RWPE1 (cell line): ENCODE measurements around the gene PTPN14.

Experiments used
- CTCF ChIA-PET: fragments of 350-600 bp; sonication (Branson Sonifier 250); formaldehyde crosslinking; extraction: SDS; loops from one replicate; lab custom pipeline; 2021; lab: Yijun Ruan, JAX
- POLR2A ChIA-PET: fragments of 400-600 bp; formaldehyde crosslinking; extraction: SDS; loops from one replicate; lab custom pipeline; 2020; ENCODE audit warnings: antibody characterized with exemption; ENCODE audit not compliant: low non-redundant PET; lab: Yijun Ruan, JAX
- DNase-seq: peaks from one replicate; pipeline ENCODE4 v3.0.0; 2012; ENCODE audit warnings: low spot score
- H3K27ac ChIP-seq: fragments of 450-650 bp; 2 replicates; pipeline ENCODE4 v1.5.1; 2017
- CTCF ChIP-seq: fragments of 450-650 bp; conservative IDR thresholded peaks from 2 replicates; pipeline ENCODE4 v1.5.1; 2017; ENCODE audit warnings: low read depth, mild to moderate bottlenecking

PTPN14 gene

GRCh38 chr1:214466403-214467077, 84.9 kb downstream of the PTPN14 start:
- TF ChIP-seq CTCF = no peak
- ChIA-PET CTCF (no interaction called here), POLR2A (no interaction called here)
- H3K27ac ChIP-seq = no peak overlapping the region
- DNase-seq = peak; percentile 57

DNA sequence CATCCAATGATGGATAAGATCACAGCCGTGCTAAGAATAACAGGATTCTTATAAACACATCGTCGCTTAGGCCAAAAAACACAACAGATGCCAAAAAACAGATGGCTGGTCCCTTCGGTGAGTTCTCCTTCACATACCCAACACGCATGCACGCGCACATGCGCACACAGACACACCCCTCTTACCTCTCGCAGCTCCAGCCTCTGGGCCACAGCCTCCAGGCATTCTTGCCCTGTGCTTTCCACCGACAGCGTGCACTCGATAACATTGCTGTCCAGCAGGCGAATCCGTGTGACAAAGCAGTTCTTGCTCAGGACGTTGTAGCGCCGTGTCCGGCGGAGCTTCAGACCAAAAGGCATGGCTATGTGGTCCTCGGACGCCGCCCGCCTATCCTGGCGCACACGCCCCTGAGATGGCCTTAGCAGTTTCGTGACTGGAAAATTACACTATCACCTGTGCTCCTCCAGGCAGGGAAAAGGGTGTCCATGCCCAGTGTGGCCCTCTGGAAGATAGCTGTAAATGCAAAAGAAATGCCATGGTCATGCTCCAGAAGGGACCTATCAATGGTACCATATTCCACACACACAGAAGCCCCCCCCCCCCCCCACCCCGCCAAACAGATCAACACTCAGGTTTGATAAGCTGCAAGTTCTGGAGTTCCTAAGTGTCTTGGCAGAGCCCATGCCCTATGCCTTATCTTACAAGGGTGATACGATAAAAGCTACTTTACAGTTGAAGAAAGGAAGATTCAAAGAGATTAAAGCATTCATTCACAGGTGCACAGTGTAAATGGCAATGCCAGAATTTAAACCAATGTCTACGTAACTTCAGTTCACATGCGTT, 86.7 kb downstream of the PTPN14 start:
- no peak for DNase-seq
- CTCF ChIA-PET = no interaction called here

GRCh38 chr1:214463596-214463995, 87.8 kb downstream of the PTPN14 start:
- no peak for DNase-seq
- ChIA-PET CTCF (no interaction called here), POLR2A (interaction anchor here (0.5 kb wide), 1 partner anchor 14 kb away, joined by 3 read pairs; no protein-coding TSS in a partner anchor)
- H3K27ac ChIP-seq = peak overlapping the region; percentile 44
- TF ChIP-seq CTCF = no peak

More for the DNA sequence above, 86.7 kb downstream of the PTPN14 start:
- no peak for TF ChIP-seq CTCF
- POLR2A ChIA-PET = no interaction called here
- peak overlapping the region; percentile 54 for H3K27ac ChIP-seq

DNA sequence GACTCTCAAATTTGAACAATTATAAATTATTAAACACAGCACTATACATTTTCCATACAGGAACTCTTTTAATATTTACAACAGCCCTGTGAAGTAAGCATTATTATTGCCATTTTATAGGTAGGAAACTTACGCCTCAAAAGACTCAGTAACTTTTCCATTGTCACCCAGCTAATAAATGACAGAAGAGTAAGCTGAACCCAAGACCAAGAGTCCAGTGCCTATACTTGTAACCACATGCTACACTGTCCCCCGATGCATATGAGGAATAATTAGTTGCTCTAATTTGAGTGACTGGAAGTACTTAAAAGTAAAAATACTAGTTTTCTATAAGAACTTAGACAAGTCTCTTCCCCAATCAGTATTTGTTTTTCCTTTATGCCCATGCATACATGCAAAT, 88.5 kb downstream of the PTPN14 start:
- TF ChIP-seq CTCF = no peak
- no peak for DNase-seq
- POLR2A ChIA-PET = no interaction called here
- H3K27ac ChIP-seq = no peak overlapping the region
- CTCF ChIA-PET = interaction anchor here (0.6 kb wide), 1 partner anchor 63 kb away, joined by 3 read pairs; no protein-coding TSS in a partner anchor

DNA sequence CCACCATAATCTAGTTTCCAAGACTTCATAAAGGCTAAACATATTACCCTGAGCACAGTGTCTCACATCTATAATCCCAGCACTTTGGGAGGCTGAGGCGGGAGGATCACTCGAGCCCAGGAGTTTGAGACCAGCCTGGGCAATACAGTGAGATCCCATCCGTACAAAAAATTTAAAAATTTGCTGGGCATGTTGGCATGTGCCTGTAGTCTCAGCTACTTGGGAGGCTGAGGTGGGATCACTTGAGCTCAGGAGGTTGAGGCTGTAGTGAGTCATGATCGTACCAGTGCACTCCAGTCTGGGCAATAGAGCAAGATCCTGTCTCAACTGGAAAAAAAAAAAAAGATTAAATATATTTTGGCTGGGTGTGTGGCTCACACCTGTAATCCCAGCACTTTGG, 90.1 kb downstream of the PTPN14 start:
- ChIA-PET CTCF (interaction anchor here (0.7 kb wide), 1 partner anchor 14 kb away, joined by 3 read pairs; no protein-coding TSS in a partner anchor), POLR2A (interaction anchor here (0.8 kb wide), 1 partner anchor 63 kb away, joined by 7 read pairs; no protein-coding TSS in a partner anchor)
- TF ChIP-seq CTCF = no peak
- peak overlapping the region; percentile 35; the same call in 1 of the 2 replicates for H3K27ac ChIP-seq
- DNase-seq = no peak

- H3K27ac ChIP-seq = peak overlapping the region; percentile 46
- ChIA-PET CTCF (no interaction called here), POLR2A (interaction anchor here (0.8 kb wide), 1 partner anchor 63 kb away, joined by 7 read pairs; no protein-coding TSS in a partner anchor)
- TF ChIP-seq CTCF = no peak
- DNase-seq = no peak
These were observed 91.0 kb downstream of the PTPN14 start for GRCh38 chr1:214460304-214460916.
